ENCODE measurements around the gene CPOX. TPM values are rescaled to one million over a fixed set of nuclear protein-coding genes. Genes with fewer than 3 reads are reported as not detected.

CPOX gene
- total and polyA plus RNA-seq, 4 donors = 9.8 to 22.2 (median 13.2) TPM

DNA sequence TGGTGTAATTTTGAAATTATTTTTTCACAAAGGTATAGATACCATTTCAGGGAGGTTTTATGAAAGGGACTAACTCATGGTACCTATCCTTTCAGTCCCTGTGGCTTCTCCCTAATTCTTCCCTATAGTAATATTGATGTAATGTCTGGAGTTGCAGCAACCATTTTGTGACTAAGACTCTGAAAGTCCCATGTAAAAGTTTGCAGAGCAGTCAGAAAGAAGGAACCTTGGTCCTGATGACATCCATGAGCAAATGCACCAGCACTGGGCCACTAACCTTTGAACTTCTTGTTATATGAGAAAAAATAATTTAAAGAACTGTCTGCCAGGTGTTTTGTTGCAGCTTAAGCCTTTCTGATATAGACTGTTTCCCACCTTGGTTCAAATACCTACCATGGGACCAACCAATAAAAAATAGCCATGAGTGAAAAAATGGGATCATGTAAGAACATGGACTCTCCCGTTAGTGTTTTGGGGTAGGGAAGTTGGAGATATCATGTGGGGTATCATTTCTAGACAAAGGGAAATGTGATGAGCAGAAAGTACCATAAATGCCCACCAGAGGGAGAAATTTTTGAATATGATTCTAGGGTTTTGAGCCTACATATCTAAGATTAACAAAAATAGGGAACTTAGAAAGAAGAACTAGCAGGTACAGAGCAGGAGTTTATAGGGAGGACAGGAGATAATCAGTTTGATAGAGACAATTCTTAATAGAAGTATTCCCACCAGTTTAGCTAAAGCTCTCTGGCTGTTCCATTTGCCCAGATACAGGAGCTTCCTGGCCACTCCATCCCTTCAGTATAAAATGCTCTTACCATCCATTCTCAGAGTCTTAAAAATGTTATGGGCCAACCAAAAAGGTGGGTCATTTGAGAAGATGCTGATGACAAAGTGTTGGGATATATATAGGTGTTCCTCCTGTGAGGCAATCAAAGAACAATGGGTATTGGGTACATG, 3.4 kb upstream of the CPOX start:
- peaks cover 0 to 10% (median 3%) of the 10 kb centered on the region in 5 donors for H3K4me1 ChIP-seq (ENCODE audit: control insufficient read depth in 5 of 5, insufficient read depth in 5 of 5, low read length in 5 of 5)
- no peaks in the 10 kb centered on the region for H3K9me3 ChIP-seq (ENCODE audit: control insufficient read depth in 4 of 4, insufficient read depth in 3 of 4, low read length in 3 of 4)
- H3K27ac ChIP-seq (ENCODE audit: low read depth in 1 of 2, low read length in 1 of 2) = no peak overlapping the region
- H3K4me3 ChIP-seq = no peak overlapping the region
- no peak overlapping the region for H3K9ac ChIP-seq (ENCODE audit: insufficient read depth in 1 of 2, low read length in 2 of 2)
- no peaks in the 10 kb centered on the region for H3K36me3 ChIP-seq (ENCODE audit: control insufficient read depth in 4 of 4, insufficient read depth in 4 of 4, low read length in 4 of 4)
- no peaks in the 10 kb centered on the region for H3K27me3 ChIP-seq (ENCODE audit: control insufficient read depth in 3 of 3, insufficient read depth in 3 of 3, low read length in 2 of 3)
- TF ChIP-seq CTCF (IDR thresholded peaks at IDR 0.05; ENCODE audit: control extremely low read depth, extremely low read depth) = peak; percentile 6
- peak in 1 of 3 donors; percentile 42 for DNase-seq
- ATAC-seq (ENCODE audit: insufficient read depth, low FRiP score) = no peak
- WGBS, 2 donors = 9 to 15% methylated on average over 1 of the region's 1 CpG

- ATAC-seq (ENCODE audit: insufficient read depth, low FRiP score) (no peak), DNase-seq (no peak)
- Histone ChIP-seq H3K36me3 (ENCODE audit: control insufficient read depth in 4 of 4, insufficient read depth in 4 of 4, low read length in 4 of 4) (no peaks in the 10 kb centered on the region), H3K4me3 (no peak overlapping the region), H3K4me1 (ENCODE audit: control insufficient read depth in 5 of 5, insufficient read depth in 5 of 5, low read length in 5 of 5) (peaks cover 0 to 10% (median 3%) of the 10 kb centered on the region in 5 donors), H3K9ac (ENCODE audit: insufficient read depth in 1 of 2, low read length in 2 of 2) (no peak overlapping the region), H3K27me3 (ENCODE audit: control insufficient read depth in 3 of 3, insufficient read depth in 3 of 3, low read length in 2 of 3) (no peaks in the 10 kb centered on the region), H3K9me3 (ENCODE audit: control insufficient read depth in 4 of 4, insufficient read depth in 3 of 4, low read length in 3 of 4) (no peaks in the 10 kb centered on the region), H3K27ac (ENCODE audit: low read depth in 1 of 2, low read length in 1 of 2) (no peak overlapping the region)
- TF ChIP-seq CTCF (IDR thresholded peaks at IDR 0.05; ENCODE audit: control extremely low read depth, extremely low read depth) = no peak
Measured at GRCh38 chr3:98596087-98596486, 2.7 kb upstream of the CPOX start.

DNA sequence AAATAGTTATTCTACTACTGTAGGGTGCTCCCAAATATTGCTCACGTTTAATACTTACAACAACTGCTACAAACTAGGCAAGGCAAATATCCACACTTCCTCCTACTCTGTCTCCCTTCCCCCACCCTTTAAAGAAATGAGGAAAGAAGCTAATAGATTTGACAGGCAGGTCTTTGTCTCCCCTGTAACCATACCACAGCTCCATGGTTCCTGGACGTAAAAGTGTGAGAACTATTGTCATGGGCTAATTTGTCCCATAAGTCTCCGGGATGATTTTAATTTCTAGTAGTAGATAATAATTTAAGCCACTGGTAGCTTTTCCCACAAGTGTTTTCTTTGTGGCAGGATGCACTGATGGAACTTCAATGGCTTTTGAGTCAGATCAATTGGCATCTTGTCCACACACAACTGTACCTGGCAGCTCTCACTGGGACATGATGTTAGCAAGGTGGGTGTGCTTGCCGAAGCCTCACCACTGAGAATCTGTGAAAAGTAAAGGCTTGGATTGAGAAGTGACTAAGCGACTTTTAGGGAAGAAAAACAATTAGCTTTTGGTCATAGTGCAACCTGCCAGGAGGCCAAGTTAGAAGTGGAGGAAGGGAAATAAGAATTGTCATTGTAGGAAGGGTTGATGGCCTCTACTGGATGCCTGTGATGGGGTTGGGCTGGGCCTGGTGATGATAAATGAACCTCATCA, 1.4 kb upstream of the CPOX start:
- Histone ChIP-seq H3K9ac (ENCODE audit: insufficient read depth in 1 of 2, low read length in 2 of 2) (no peak overlapping the region), H3K4me3 (no peak overlapping the region), H3K27ac (ENCODE audit: low read depth in 1 of 2, low read length in 1 of 2) (no peak overlapping the region), H3K4me1 (ENCODE audit: control insufficient read depth in 5 of 5, insufficient read depth in 5 of 5, low read length in 5 of 5) (peaks cover 0 to 10% (median 3%) of the 10 kb centered on the region in 5 donors), H3K9me3 (ENCODE audit: control insufficient read depth in 4 of 4, insufficient read depth in 3 of 4, low read length in 3 of 4) (no peaks in the 10 kb centered on the region), H3K27me3 (ENCODE audit: control insufficient read depth in 3 of 3, insufficient read depth in 3 of 3, low read length in 2 of 3) (no peaks in the 10 kb centered on the region), H3K36me3 (ENCODE audit: control insufficient read depth in 4 of 4, insufficient read depth in 4 of 4, low read length in 4 of 4) (peaks cover 0 to 5% (median 0%) of the 10 kb centered on the region in 4 donors)
- no peak for TF ChIP-seq CTCF (IDR thresholded peaks at IDR 0.05; ENCODE audit: control extremely low read depth, extremely low read depth)
- ATAC-seq (ENCODE audit: insufficient read depth, low FRiP score) (no peak), DNase-seq (no peak)
- 69 to 81% methylated on average over 5 of the region's 5 CpGs for WGBS, 2 donors

All from lung (tissue), 12 donors.